K562 (cell line): ENCODE results near the gene MARS1. TPM values are rescaled to one million over a fixed set of nuclear protein-coding genes. Genes with fewer than 3 reads are reported as not detected.
A peak's percentile ranks its signal among the peaks of the same experiment; 100 is the strongest.

Experiments used
- ATAC-seq: fragments of 200-7000 bp; cut with Tn5 transposase; 3 replicates; pipeline ENCODE4 v1.9.1; 2020; ENCODE audit warnings: moderate library complexity
- BruUV-seq: library from RNA; stranded (reverse); fragments of 400-500 nt; replicated peaks from 2 replicates; lab custom pipeline; 2021; lab: Mats Ljungman, UMichigan
- CTCF ChIA-PET: fragments of 300-600 bp; formaldehyde crosslinking; extraction: SDS; loops from one replicate; lab custom pipeline; 2021; ENCODE audit warnings: low intra/inter-chr PET ratio; lab: Yijun Ruan, JAX
- POLR2A ChIA-PET: fragments of 300-600, 350-650 bp; sonication (Branson Sonifier 250); formaldehyde crosslinking; extraction: SDS; loops from one replicate; lab custom pipeline; 2021; ENCODE audit warnings: antibody characterized with exemption, inconsistent platforms; lab: Yijun Ruan, JAX
- DNase-seq, 4 experiments: peaks; one replicate each; pipeline versions ENCODE4 v3.0.0 to v3.0.0-alpha.2; 2011 to 2018; ENCODE audit warnings: low spot score in 3 of 4, mixed read lengths in 3 of 4; ENCODE audit errors: extremely low read depth in 1 of 4
- FAIRE-seq: peaks from 2 replicates; lab custom pipeline; 2011; peaks lifted over from hg19 to GRCh38; lab: Jason Lieb, UNC
- H2AFZ ChIP-seq: 2 replicates; pipeline ENCODE4 v1.6.0; 2011; ENCODE audit warnings: low read depth, low read length, control low read depth, inconsistent platforms
- H3K27ac ChIP-seq: fragments of 200-600 bp; 3 replicates; pipeline ENCODE4 v1.8.0; 2011; ENCODE audit warnings: low read depth, mild to moderate bottlenecking, control low read depth, inconsistent platforms, low read length, moderate library complexity, mixed read lengths; ENCODE audit errors: extremely low read depth
- H3K27me3 ChIP-seq, 2 experiments: fragments of 300-600 bp in 1 of 2; 2 replicates in 1 of 2; 3 replicates in 1 of 2; pipeline versions ENCODE4 v1.6.0 to v1.8.0; 2011; ENCODE audit warnings: inconsistent platforms in 2 of 2, low read length in 2 of 2, mild to moderate bottlenecking in 1 of 2, mixed read lengths in 1 of 2, moderate library complexity in 1 of 2; ENCODE audit not compliant: control insufficient read depth in 2 of 2, insufficient read depth in 2 of 2
- H3K36me3 ChIP-seq: fragments of 300-600 bp; 3 replicates; pipeline ENCODE4 v1.8.0; 2011; ENCODE audit warnings: mild to moderate bottlenecking, low read length, inconsistent platforms; ENCODE audit not compliant: control insufficient read depth, insufficient read depth
- H3K4me1 ChIP-seq, 2 experiments: fragments of 200-600 bp in 1 of 2; replicated peaks in 1 of 2; 2 replicates in 1 of 2; 3 replicates in 1 of 2; pipeline versions ENCODE4 v1.5.1 to v1.8.0; 2011; ENCODE audit warnings: inconsistent platforms in 2 of 2, low read length in 2 of 2, mild to moderate bottlenecking in 1 of 2, mixed read lengths in 1 of 2, moderate library complexity in 1 of 2; ENCODE audit not compliant: control insufficient read depth in 2 of 2, insufficient read depth in 2 of 2
- H3K4me2 ChIP-seq: 2 replicates; pipeline ENCODE4 v1.6.1; 2011; ENCODE audit warnings: low read length, control low read depth, inconsistent platforms, mixed read lengths; ENCODE audit not compliant: insufficient read depth
- H3K4me3 ChIP-seq: fragments of 200-600 bp; sonication (generic), shearing (Covaris generic); 2 replicates; pipeline ENCODE4 v1.5.1; 2016; ENCODE audit warnings: control low read depth, inconsistent platforms
- H3K79me2 ChIP-seq: fragments of 200-600 bp; 3 replicates; pipeline ENCODE4 v1.8.0; 2011; ENCODE audit warnings: low read length, inconsistent platforms; ENCODE audit not compliant: control insufficient read depth, insufficient read depth
- H3K9ac ChIP-seq, 2 experiments: 2 replicates each; pipeline versions ENCODE4 v1.6.0 to v1.6.1; 2011; ENCODE audit warnings: low read depth in 2 of 2, low read length in 2 of 2, control low read depth in 1 of 2, inconsistent platforms in 1 of 2, mild to moderate bottlenecking in 1 of 2, mixed read lengths in 1 of 2; ENCODE audit not compliant: insufficient read depth in 1 of 2
- H3K9me1 ChIP-seq: one replicate; pipeline ENCODE4 v1.6.0; 2011; ENCODE audit warnings: inconsistent platforms, mild to moderate bottlenecking, low read length, moderate library complexity; ENCODE audit not compliant: control insufficient read depth, insufficient read depth
- H3K9me3 ChIP-seq: replicated peaks from 2 replicates; pipeline ENCODE4 v1.5.1; 2011; ENCODE audit warnings: low read depth, low read length, inconsistent platforms; ENCODE audit not compliant: control insufficient read depth, insufficient read depth
- H4K20me1 ChIP-seq: replicated peaks from 2 replicates; pipeline ENCODE4 v1.6.1; 2011; ENCODE audit warnings: low read length, inconsistent platforms, mixed read lengths; ENCODE audit not compliant: control insufficient read depth, insufficient read depth
- ASH1L ChIP-seq: fragments of 450-650 bp; IDR thresholded peaks from 2 replicates; pipeline ENCODE4 v1.6.1; 2018; ENCODE audit warnings: borderline replicate concordance, mild to moderate bottlenecking, low read depth; ENCODE audit not compliant: partially characterized antibody
- FOXP1 ChIP-seq: sonication (generic); formaldehyde crosslinking; IDR thresholded peaks from 2 replicates; pipeline ENCODE4 v1.8.0; 2022; ENCODE audit warnings: mild to moderate bottlenecking, missing genetic modification reagents
- MYNN ChIP-seq, 2 experiments: sonication (generic); formaldehyde crosslinking in 1 of 2; IDR thresholded peaks; 2 replicates each; pipeline versions ENCODE4 v1.5.0 to v1.6.1; 2016 to 2020; ENCODE audit warnings: antibody characterized with exemption in 1 of 2, missing genetic modification reagents in 1 of 2
- POLR2AphosphoS5 ChIP-seq: IDR thresholded peaks from 2 replicates; pipeline ENCODE4 v1.6.1; 2011; ENCODE audit warnings: mild to moderate bottlenecking, low read depth, low read length, moderate library complexity; ENCODE audit not compliant: control insufficient read depth, insufficient read depth
- POU5F1 ChIP-seq: fragments of 150-350 bp; IDR thresholded peaks from 2 replicates; pipeline ENCODE4 v1.6.1; 2014; ENCODE audit warnings: borderline replicate concordance, low read length, low read depth, mild to moderate bottlenecking; ENCODE audit not compliant: partially characterized antibody
- ZNF584 ChIP-seq: fragments of 200-800 bp; sonication (Bioruptor generic); IDR thresholded peaks from 2 replicates; pipeline ENCODE4 v1.6.1; 2016; ENCODE audit warnings: low read depth, mild to moderate bottlenecking, missing genetic modification characterization, missing compliant biosample characterization
- WGBS: fragments of 100-300 bp; shearing (Covaris generic); methylation state at CpG from one replicate; pipeline ENCODE4 v1.1.6; 2016; ENCODE audit warnings: low coverage, mixed read lengths; ENCODE audit not compliant: insufficient coverage; ENCODE audit errors: missing lambda C conversion rate; 5-methylcytosine and 5-hydroxymethylcytosine counted together
- in situ Hi-C: fragments of 300-500 bp; cut with MboI; formaldehyde crosslinking; loops from 4 replicates; pipeline ENCODE4 v1.15.0; 2018; ENCODE audit warnings: inconsistent platforms, mixed read lengths
- intact Hi-C: fragments of 100-400 bp; cut with micrococcal nuclease; formaldehyde crosslinking; loops from 2 replicates; pipeline ENCODE4 v1.14.2; 2022
- polyA plus RNA-seq, 8 experiments: library from polyadenylated mRNA; depleted of rRNA in 4 of 8; stranded (reverse) in 5 of 8; unstranded in 3 of 8; fragments of >200 nt; fragmentation: Nextera tagmentation in 2 of 8; fragmentation: Illumina TruSeq in 1 of 8; extraction: Ambion mirVana in 2 of 8; extraction: Trizol in 1 of 8; gene quantifications; 2 replicates each; pipeline versions ENCODE4 v1.2.1 to v1.2.3, GENCODE V29; 2011 to 2014; ENCODE audit warnings: inconsistent platforms in 1 of 8, missing spikeins in 1 of 8
- total RNA-seq, 7 experiments: library from RNA; depleted of rRNA in 6 of 7; stranded (reverse); fragments of >200 nt in 6 of 7; fragmentation: Illumina TruSeq in 2 of 7; extraction: Trizol in 2 of 7; gene quantifications; 2 replicates each; pipeline versions ENCODE4 v1.2.1 to v1.2.3, GENCODE V29; 2011 to 2021; ENCODE audit warnings: low replicate concordance in 1 of 7
- TF ChIP-seq, protein P1 (sequence below): fragments of 450-650 bp; formaldehyde crosslinking; conservative IDR thresholded peaks from 2 replicates; pipeline ENCODE4 v1.4.0; 2022; ENCODE audit warnings: mild to moderate bottlenecking, missing genetic modification characterization
- TF ChIP-seq, protein P2 (sequence below): sonication (generic); formaldehyde crosslinking; IDR thresholded peaks from 2 replicates; pipeline ENCODE4 v1.8.0; 2022; ENCODE audit warnings: missing genetic modification reagents, mild to moderate bottlenecking, borderline replicate concordance

MARS1 gene
- total and polyA plus RNA-seq, 9 of the 15 experiments (the other 6 are each of a cell fraction or from before 2014, with no cell fraction given), result 117 to 382 (median 220) TPM

DNA sequence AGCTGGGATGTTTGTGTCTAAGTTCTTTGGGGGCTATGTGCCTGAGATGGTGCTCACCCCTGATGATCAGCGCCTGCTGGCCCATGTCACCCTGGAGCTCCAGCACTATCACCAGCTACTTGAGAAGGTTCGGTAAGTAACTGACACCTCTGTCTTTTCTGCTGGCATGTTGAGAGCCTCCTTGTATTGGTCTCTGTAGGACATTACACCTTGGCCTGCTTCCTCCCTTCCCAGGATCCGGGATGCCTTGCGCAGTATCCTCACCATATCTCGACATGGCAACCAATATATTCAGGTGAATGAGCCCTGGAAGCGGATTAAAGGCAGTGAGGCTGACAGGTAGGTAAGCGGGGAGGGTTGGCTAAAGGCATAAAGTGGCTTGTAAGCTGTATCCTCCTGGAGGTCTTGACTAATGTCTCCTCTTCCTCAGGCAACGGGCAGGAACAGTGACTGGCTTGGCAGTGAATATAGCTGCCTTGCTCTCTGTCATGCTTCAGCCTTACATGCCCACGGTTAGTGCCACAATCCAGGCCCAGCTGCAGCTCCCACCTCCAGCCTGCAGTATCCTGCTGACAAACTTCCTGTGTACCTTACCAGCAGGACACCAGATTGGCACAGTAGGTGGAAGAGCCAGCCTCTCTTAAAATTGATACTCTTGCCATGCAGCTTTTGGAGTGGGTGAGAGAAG lies 27.0 kb downstream of the MARS1 start:
- DNase-seq (no peak), FAIRE-seq (no peak), ATAC-seq (peak; percentile 1)
- H3K9me3 ChIP-seq, result no peaks in the 10 kb centered on the region
- no TSS peak for BruUV-seq
- peaks cover 7% of the 10 kb centered on the region for H3K9me1 ChIP-seq
- intact Hi-C loops (no loop called here), in situ Hi-C loops (no loop called here)
- H2AFZ ChIP-seq, result no peak overlapping the region
- H3K4me3 ChIP-seq, result no peak overlapping the region
- ChIA-PET CTCF (no interaction called here), POLR2A (interaction anchor here (0.6 to 10.1 kb wide), 15 partner anchors 9 to 351 kb away, joined by 3 to 184 read pairs (median 4); partner anchors contain the start of gene TSPAN31)
- peaks cover 48% of the 10 kb centered on the region for H4K20me1 ChIP-seq
- no peak overlapping the region for H3K9ac ChIP-seq
- H3K27ac ChIP-seq, result peak overlapping the region; percentile 31; the same call in 2 of the 3 replicates
- H3K36me3 ChIP-seq, result peaks cover 95% of the 10 kb centered on the region
- H3K79me2 ChIP-seq, result peaks cover 36% of the 10 kb centered on the region
- peaks cover 1 to 21% of the 10 kb centered on the region in 2 experiments for H3K4me1 ChIP-seq
- H3K27me3 ChIP-seq, result no peaks in the 10 kb centered on the region
- H3K4me2 ChIP-seq, result no peak overlapping the region
- WGBS, result 87% methylated on average over 8 of the region's 9 CpGs
- no peak for TF ChIP-seq POU5F1
- no peak for TF ChIP-seq ASH1L
- no peak for TF ChIP-seq FOXP1 (CRISPR knock-in tag)
- TF ChIP-seq MYNN (IDR thresholded peaks at IDR 0.05), result peak; percentile 70; the same call in 1 of the 2 replicates
- no peak; the same call in 1 of the 2 replicates for TF ChIP-seq MYNN (CRISPR knock-in tag; IDR thresholded peaks at IDR 0.05)
- TF ChIP-seq, protein P1, sequence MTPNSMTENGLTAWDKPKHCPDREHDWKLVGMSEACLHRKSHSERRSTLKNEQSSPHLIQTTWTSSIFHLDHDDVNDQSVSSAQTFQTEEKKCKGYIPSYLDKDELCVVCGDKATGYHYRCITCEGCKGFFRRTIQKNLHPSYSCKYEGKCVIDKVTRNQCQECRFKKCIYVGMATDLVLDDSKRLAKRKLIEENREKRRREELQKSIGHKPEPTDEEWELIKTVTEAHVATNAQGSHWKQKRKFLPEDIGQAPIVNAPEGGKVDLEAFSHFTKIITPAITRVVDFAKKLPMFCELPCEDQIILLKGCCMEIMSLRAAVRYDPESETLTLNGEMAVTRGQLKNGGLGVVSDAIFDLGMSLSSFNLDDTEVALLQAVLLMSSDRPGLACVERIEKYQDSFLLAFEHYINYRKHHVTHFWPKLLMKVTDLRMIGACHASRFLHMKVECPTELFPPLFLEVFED (CRISPR knock-in tag), result 0 out of 2 replicates have a peak, but pooled peaks have one; percentile 1
- TF ChIP-seq, protein P2, sequence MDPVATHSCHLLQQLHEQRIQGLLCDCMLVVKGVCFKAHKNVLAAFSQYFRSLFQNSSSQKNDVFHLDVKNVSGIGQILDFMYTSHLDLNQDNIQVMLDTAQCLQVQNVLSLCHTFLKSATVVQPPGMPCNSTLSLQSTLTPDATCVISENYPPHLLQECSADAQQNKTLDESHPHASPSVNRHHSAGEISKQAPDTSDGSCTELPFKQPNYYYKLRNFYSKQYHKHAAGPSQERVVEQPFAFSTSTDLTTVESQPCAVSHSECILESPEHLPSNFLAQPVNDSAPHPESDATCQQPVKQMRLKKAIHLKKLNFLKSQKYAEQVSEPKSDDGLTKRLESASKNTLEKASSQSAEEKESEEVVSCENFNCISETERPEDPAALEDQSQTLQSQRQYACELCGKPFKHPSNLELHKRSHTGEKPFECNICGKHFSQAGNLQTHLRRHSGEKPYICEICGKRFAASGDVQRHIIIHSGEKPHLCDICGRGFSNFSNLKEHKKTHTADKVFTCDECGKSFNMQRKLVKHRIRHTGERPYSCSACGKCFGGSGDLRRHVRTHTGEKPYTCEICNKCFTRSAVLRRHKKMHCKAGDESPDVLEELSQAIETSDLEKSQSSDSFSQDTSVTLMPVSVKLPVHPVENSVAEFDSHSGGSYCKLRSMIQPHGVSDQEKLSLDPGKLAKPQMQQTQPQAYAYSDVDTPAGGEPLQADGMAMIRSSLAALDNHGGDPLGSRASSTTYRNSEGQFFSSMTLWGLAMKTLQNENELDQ (CRISPR knock-in tag), result no peak
- no peak for TF ChIP-seq ZNF584 (CRISPR knock-in tag)
- peak; percentile 48 for TF ChIP-seq POLR2AphosphoS5
